Measurements from ENCODE around the gene SPEN. TPM values are rescaled to one million over a fixed set of nuclear protein-coding genes. Genes with fewer than 3 reads are reported as not detected.
A peak's percentile ranks its signal among the peaks of the same experiment; 100 is the strongest.

SPEN gene, protein sequence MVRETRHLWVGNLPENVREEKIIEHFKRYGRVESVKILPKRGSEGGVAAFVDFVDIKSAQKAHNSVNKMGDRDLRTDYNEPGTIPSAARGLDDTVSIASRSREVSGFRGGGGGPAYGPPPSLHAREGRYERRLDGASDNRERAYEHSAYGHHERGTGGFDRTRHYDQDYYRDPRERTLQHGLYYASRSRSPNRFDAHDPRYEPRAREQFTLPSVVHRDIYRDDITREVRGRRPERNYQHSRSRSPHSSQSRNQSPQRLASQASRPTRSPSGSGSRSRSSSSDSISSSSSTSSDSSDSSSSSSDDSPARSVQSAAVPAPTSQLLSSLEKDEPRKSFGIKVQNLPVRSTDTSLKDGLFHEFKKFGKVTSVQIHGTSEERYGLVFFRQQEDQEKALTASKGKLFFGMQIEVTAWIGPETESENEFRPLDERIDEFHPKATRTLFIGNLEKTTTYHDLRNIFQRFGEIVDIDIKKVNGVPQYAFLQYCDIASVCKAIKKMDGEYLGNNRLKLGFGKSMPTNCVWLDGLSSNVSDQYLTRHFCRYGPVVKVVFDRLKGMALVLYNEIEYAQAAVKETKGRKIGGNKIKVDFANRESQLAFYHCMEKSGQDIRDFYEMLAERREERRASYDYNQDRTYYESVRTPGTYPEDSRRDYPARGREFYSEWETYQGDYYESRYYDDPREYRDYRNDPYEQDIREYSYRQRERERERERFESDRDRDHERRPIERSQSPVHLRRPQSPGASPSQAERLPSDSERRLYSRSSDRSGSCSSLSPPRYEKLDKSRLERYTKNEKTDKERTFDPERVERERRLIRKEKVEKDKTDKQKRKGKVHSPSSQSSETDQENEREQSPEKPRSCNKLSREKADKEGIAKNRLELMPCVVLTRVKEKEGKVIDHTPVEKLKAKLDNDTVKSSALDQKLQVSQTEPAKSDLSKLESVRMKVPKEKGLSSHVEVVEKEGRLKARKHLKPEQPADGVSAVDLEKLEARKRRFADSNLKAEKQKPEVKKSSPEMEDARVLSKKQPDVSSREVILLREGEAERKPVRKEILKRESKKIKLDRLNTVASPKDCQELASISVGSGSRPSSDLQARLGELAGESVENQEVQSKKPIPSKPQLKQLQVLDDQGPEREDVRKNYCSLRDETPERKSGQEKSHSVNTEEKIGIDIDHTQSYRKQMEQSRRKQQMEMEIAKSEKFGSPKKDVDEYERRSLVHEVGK (N-terminal part only)
- 10 to 100 TPM; 51.8 to 94.9 (median 61.5) TPM for total RNA-seq

DNA sequence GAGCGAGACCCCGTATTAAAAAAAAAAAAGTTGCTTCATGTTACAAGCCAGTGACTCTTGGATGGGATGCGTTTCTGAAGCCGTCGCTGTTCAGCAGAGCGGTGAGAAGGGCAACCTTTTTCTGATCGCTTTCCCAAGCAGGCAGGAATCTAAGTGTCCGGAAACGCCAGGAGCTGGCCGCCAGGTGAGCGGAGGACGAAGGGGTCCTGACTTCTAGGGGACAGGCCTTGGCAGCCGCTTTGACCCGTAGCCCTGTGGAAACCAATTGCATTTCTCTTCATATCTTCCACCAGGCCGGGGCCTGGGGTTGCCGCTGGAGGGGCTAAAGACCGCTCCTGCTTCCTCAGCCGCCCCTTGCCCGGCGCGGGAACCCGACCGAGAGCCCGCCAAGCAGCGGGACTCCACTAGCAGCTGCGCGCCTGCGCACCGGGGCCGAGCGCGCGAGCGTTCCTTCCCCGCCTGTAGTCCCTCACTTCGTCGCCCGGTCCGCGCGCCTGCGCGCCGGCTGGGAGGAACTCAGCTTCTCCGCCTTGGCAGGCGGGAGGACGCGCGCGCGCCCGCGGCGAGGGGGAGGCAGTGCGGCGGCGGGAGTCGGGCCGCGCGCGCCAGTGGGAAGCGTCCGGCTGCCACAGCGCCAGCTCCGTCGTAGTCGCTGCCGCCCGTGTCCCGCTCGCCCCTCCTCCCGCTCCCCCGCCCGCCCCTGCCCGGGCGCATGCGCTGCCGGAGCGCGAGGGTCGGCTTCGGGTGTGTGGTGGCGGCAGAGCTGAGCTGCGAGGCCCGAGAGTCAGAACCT is at the start of gene SPEN:
SPEN (plus strand) TSS at position 608 of the 793 bp plus-strand sequence. CDS start 361 bp downstream, outside the sequence.
- no peaks in the 10 kb centered on the region for H3K36me3 ChIP-seq
- no peaks in the 10 kb centered on the region for H3K27me3 ChIP-seq
- peaks cover 0 to 31% (median 10%) of the 10 kb centered on the region in 4 donors for H3K4me1 ChIP-seq
- peak within 1 kb of the TSS; percentile 82 to 97 (median 89) for H3K4me3 ChIP-seq
- TF ChIP-seq POLR2A (IDR thresholded peaks at IDR 0.05), result peak; percentile 85 to 88
- TF ChIP-seq, protein P1, sequence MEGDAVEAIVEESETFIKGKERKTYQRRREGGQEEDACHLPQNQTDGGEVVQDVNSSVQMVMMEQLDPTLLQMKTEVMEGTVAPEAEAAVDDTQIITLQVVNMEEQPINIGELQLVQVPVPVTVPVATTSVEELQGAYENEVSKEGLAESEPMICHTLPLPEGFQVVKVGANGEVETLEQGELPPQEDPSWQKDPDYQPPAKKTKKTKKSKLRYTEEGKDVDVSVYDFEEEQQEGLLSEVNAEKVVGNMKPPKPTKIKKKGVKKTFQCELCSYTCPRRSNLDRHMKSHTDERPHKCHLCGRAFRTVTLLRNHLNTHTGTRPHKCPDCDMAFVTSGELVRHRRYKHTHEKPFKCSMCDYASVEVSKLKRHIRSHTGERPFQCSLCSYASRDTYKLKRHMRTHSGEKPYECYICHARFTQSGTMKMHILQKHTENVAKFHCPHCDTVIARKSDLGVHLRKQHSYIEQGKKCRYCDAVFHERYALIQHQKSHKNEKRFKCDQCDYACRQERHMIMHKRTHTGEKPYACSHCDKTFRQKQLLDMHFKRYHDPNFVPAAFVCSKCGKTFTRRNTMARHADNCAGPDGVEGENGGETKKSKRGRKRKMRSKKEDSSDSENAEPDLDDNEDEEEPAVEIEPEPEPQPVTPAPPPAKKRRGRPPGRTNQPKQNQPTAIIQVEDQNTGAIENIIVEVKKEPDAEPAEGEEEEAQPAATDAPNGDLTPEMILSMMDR (IDR thresholded peaks at IDR 0.05), result peak in 3 of 6 experiments; percentile 28 to 38 (median 32)
- H3K27ac ChIP-seq, result peak within 1 kb of the TSS; percentile 95 to 99 (median 97)
- H3K9me3 ChIP-seq, result no peaks in the 10 kb centered on the region
- peak; percentile 96 to 99 (median 97) for DNase-seq

DNA sequence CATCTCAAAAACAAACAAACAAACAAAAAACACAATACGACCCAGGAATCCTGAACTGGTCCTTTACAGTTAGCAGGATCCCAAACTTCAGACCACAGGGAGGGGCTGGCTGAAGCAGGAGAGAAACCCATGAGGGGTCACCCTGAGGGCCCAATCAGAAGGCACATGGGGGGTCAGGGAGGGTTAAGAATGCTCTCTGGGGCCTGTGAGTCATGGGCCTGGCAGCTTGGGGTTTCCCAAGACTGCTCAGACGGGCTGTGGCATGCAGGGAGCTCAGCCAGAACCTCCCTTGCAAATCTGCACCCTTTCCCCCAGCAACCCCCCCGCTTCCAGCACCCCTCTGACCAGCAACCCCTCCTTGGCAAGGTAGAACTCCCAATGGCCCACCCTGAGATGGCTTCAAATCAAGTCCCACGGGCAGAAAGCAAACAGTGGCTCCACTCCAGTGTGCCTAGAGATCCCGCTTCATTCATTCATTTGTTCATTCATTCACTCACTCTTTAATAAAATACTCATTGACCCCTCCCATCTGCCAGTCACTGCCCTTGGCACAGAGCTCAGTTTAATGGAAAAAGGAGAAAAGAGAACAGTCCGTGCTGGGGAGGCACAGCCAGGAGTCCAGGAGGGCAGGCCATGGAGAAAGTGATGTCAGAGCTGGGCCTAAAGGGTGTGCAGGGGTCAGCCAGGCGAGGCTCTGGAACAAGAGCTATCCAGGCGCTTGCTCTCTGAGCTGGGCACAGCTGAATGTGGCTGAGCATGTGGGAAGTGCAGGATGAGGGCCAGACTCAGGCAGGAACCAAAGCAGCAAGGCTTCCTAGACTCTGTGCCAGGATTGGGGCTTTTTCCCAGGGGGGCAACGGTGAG is 48.3 kb upstream of the SPEN start:
- TF ChIP-seq POLR2A (IDR thresholded peaks at IDR 0.05), result peak in 1 of 2 donors; percentile 27
- TF ChIP-seq, protein P1 (IDR thresholded peaks at IDR 0.05), result no peak
- H3K4me3 ChIP-seq, result peak overlapping the region in 2 of 4 donors; percentile 37 to 46
- peak overlapping the region; percentile 5 to 94 (median 82) for H3K27ac ChIP-seq
- H3K27me3 ChIP-seq, result no peaks in the 10 kb centered on the region
- H3K9me3 ChIP-seq, result no peaks in the 10 kb centered on the region
- DNase-seq, result peak in 2 of 3 donors; percentile 76 to 77
- H3K4me1 ChIP-seq, result peaks cover 0 to 43% (median 2%) of the 10 kb centered on the region in 4 donors
- H3K36me3 ChIP-seq, result no peaks in the 10 kb centered on the region

DNA sequence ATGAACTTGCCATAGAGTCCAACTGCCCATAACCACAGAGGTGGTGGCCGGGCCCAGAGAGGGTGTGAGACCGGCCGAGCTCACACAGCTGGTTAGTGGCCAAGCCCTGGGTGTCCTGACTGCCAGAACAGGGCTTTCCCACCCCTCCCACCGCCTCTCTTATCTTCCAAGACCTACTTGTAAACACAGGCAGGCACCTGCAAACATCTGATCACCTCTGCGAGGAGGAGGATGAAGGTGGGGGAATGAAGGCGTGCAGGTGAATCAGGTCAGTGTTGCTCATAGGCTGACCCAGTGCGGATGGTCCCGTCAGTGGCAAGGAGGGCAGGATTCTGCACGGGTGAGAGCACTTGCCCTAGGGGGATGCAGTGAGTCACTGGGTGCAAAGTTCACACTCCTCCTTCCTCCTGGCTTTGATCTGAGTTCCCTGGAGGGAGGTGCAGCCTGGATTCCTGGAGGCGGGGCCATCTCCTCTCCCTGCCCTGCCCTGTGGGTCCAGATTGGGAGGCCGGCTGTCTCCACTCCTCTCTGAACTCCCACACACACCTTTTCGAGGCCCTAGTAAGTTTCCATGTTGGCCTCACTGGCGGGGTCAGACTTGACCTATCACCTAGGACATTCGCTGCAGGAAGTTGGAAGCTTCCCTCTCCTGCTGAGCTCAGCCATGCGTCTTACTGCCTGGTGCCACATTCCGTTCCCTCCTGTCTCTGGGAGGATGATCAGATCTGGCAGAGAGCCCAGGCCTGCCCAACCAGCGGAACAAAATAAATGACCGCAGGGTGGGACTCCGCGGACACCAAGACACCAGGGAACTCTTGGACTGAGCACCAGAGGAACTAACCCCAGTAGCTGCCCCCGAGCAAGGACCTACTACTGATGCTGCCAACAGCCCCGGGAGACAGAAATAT is 47.3 kb upstream of the SPEN start:
- Histone ChIP-seq H3K27ac (peak overlapping the region; percentile 25 to 94 (median 82)), H3K27me3 (no peaks in the 10 kb centered on the region), H3K4me1 (peaks cover 0 to 38% (median 2%) of the 10 kb centered on the region in 4 donors), H3K36me3 (no peaks in the 10 kb centered on the region), H3K4me3 (peak overlapping the region in 2 of 4 donors; percentile 37 to 46), H3K9me3 (no peaks in the 10 kb centered on the region)
- TF ChIP-seq, protein P1 (IDR thresholded peaks at IDR 0.05), result no peak
- TF ChIP-seq POLR2A (IDR thresholded peaks at IDR 0.05), result peak; percentile 40 to 63
- DNase-seq, result peak in 2 of 3 donors; percentile 93
